Measurements from ENCODE around the gene COL2A1. TPM values are rescaled to one million over a fixed set of nuclear protein-coding genes. Genes with fewer than 3 reads are reported as not detected.

The COL2A1 gene
- total RNA-seq, 1 donor from 2014 or later: 3.8 TPM

DNA sequence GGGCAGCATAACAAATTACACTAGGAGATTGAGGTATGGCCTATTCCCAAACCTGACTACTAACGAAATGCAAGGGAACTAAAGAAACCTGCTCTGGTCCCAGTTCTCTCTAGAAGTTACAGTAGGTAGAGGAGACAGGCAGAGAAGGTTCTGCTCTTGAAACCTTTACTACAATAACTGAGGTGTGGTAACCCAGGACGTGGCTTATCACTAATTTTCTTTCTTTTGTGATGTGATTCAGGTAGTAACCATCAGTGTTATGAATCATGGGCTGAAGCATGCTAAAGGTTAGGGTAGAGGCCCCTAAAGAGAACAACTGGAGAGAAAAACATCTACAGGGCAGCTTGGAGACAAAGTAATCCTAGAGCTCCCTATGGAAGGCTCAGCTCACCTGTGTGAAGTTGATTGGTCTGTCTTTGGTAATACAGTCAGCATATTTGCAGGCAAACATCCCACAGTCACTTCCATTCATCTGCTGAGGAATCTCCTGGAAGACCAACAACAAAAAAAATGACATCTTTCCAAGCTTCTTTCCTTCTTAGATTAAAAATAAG is 41.8 kb upstream of the COL2A1 start:
- Histone ChIP-seq H3K4me3 (ENCODE audit: low read depth, low read length) (no peak overlapping the region), H3K36me3 (ENCODE audit: control insufficient read depth, insufficient read depth, low read length) (peaks cover 3% of the 10 kb centered on the region), H3K27me3 (ENCODE audit: control insufficient read depth, insufficient read depth, low read length) (no peaks in the 10 kb centered on the region)
- TF ChIP-seq, protein P1, sequence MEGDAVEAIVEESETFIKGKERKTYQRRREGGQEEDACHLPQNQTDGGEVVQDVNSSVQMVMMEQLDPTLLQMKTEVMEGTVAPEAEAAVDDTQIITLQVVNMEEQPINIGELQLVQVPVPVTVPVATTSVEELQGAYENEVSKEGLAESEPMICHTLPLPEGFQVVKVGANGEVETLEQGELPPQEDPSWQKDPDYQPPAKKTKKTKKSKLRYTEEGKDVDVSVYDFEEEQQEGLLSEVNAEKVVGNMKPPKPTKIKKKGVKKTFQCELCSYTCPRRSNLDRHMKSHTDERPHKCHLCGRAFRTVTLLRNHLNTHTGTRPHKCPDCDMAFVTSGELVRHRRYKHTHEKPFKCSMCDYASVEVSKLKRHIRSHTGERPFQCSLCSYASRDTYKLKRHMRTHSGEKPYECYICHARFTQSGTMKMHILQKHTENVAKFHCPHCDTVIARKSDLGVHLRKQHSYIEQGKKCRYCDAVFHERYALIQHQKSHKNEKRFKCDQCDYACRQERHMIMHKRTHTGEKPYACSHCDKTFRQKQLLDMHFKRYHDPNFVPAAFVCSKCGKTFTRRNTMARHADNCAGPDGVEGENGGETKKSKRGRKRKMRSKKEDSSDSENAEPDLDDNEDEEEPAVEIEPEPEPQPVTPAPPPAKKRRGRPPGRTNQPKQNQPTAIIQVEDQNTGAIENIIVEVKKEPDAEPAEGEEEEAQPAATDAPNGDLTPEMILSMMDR (IDR thresholded peaks at IDR 0.05; ENCODE audit: insufficient read depth, low read length, poor library complexity, severe bottlenecking): no peak
- no peak for DNase-seq (ENCODE audit: low read depth)

- Histone ChIP-seq H3K4me3 (ENCODE audit: low read depth, low read length) (no peak overlapping the region), H3K36me3 (ENCODE audit: control insufficient read depth, insufficient read depth, low read length) (peaks cover 3% of the 10 kb centered on the region), H3K27me3 (ENCODE audit: control insufficient read depth, insufficient read depth, low read length) (no peaks in the 10 kb centered on the region)
- TF ChIP-seq, protein P1 (IDR thresholded peaks at IDR 0.05; ENCODE audit: insufficient read depth, low read length, poor library complexity, severe bottlenecking): no peak
- no peak for DNase-seq (ENCODE audit: low read depth)
Observed at GRCh38 chr12:48045061-48045846, 41.0 kb upstream of the COL2A1 start.

DNA sequence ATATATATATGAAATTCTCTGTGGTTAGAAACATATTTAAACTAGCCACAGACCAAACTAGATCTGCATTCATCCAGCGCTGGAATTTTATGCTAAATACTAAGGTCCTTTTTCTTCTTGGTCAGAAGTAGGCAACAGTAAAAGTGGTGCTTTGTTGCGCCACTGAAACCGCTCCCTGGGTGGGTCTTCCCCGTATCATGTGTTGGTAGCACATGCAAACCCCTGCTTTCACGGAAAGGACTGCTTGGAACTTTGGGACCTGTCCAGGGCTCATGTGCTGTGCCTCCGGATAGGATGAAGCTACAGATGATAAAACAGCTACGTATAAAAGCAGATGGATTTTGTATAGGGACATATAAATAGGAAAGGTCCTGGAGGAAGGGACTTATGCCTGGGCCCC is 40.1 kb upstream of the COL2A1 start:
- H3K36me3 ChIP-seq (ENCODE audit: control insufficient read depth, insufficient read depth, low read length): peaks cover 3% of the 10 kb centered on the region
- TF ChIP-seq, protein P1 (IDR thresholded peaks at IDR 0.05; ENCODE audit: insufficient read depth, low read length, poor library complexity, severe bottlenecking): no peak
- H3K4me3 ChIP-seq (ENCODE audit: low read depth, low read length): no peak overlapping the region
- DNase-seq (ENCODE audit: low read depth): no peak
- no peaks in the 10 kb centered on the region for H3K27me3 ChIP-seq (ENCODE audit: control insufficient read depth, insufficient read depth, low read length)

DNA sequence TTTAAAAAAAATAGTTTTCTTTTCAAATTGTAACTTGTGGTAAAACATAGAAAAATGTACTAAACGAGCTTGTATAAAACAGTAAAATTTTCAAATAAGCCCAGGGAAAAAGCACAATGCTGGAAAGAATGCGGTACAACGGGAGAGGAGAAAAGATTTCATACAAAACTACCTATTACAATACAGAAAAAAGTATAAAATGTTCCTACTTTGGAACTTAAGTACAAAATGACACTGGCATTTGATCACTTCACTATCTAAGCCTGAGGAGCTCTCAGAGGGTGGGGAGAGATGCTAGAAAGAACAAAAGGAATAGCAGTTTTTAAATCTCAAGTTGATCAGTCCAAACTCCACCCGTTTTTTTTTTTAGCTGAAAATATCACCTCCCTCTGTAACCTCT is 39.5 kb upstream of the COL2A1 start:
- no peak for DNase-seq (ENCODE audit: low read depth)
- Histone ChIP-seq H3K36me3 (ENCODE audit: control insufficient read depth, insufficient read depth, low read length) (peaks cover 3% of the 10 kb centered on the region), H3K4me3 (ENCODE audit: low read depth, low read length) (no peak overlapping the region), H3K27me3 (ENCODE audit: control insufficient read depth, insufficient read depth, low read length) (no peaks in the 10 kb centered on the region)
- TF ChIP-seq, protein P1 (IDR thresholded peaks at IDR 0.05; ENCODE audit: insufficient read depth, low read length, poor library complexity, severe bottlenecking): no peak

DNA sequence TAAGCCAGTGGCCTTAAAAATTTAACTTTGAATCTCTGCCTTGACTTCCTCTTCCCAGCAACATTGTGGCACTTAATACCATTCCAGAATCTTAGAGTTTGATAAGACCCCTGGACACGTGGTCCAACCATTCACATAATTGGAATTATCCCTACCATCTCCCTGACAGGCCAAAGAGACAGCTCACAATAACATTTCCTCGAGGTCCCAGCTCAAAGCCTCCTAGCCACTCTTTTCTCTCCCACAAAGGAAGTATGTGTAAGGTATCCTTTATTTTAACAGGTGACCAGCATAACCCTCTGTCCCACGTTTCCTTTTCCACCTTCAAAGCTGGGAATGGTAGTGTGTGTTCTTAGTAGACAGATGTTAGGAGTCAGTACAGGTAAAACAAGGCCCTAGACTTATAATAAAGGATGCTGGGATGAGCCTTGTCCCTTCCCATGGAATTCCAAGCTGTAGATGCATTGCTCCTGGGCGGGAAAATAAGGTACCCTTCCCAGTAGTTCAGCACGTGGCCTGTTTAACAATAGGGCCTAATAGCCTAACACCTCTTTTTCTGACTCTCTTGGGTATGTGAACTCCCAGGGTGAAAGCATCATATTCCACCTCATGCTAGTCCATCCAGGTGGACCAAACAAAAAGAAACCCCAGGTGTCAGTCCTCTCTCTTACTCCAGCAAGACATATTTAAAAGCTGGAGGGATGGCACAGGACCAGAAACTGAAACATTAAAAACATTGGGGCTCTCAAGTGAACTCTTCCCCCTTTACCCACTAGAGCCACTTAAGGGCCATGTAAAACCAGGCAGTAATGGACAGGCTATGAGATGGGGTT is 37.5 kb upstream of the COL2A1 start:
- peaks cover 3% of the 10 kb centered on the region for H3K36me3 ChIP-seq (ENCODE audit: control insufficient read depth, insufficient read depth, low read length)
- no peaks in the 10 kb centered on the region for H3K27me3 ChIP-seq (ENCODE audit: control insufficient read depth, insufficient read depth, low read length)
- H3K4me3 ChIP-seq (ENCODE audit: low read depth, low read length): no peak overlapping the region
- TF ChIP-seq, protein P1 (IDR thresholded peaks at IDR 0.05; ENCODE audit: insufficient read depth, low read length, poor library complexity, severe bottlenecking): no peak
- DNase-seq (ENCODE audit: low read depth): no peak
